HG03354 (cell line): Measurements from ENCODE around the gene TMEM150A.
A peak's percentile ranks its signal among the peaks of the same experiment; 100 is the strongest.
"Not testable (repeated sequence)": the region's sequence is repeated elsewhere in the genome, so short reads cannot be mapped to it uniquely, and the experiment has no call there.

Source experiments
- ATAC-seq: cut with Tn5 transposase; IDR thresholded peaks from one replicate; pipeline ENCODE4 v1.9.1; 2021; ENCODE audit warnings: mild to moderate bottlenecking; ENCODE audit not compliant: unreplicated experiment, poor library complexity, severe bottlenecking

The TMEM150A gene

GRCh38 chr2:85595301-85596025 is 7.0 kb downstream of the TMEM150A start, which contains the start of gene RNF181:
Gene RNF181 (plus strand): TSS chr2:85595745. CDS start chr2:85595764, 19 bp downstream.
- ATAC-seq, result peak; percentile 99

DNA sequence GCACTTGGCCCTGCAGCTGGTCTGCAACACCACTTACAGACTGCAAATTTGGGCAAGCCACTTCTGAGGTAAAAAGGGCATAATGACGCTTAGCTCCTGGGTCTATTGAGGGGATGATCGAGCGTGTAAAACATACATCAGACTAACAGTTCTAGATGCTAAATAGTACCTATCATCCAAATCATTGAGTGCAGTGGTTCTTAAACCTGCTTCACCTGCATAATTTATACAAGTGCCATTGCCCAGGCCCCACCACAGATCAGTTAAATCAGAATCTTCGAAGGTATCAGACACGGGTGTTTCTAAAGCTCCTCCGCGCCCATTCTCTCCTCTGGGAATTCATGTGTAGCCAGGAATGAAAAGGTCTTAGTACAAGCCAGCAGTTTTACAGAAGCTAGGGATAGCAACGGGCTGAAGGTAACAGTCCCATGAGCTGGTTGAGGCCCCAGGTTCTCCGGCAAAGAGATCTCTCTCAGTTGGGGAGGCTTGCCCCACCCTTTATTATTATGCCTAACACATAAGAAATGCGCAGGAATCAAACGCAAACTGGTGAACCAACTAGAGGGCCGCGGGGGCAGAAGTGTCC is 7.7 kb downstream of the TMEM150A start:
- ATAC-seq, result peak; percentile 0

- no peak for ATAC-seq
Measured at GRCh38 chr2:85593023-85593422, 9.5 kb downstream of the TMEM150A start.

GRCh38 chr2:85592299-85592698 is 10.2 kb downstream of the TMEM150A start:
- not testable (repeated sequence) for ATAC-seq

DNA sequence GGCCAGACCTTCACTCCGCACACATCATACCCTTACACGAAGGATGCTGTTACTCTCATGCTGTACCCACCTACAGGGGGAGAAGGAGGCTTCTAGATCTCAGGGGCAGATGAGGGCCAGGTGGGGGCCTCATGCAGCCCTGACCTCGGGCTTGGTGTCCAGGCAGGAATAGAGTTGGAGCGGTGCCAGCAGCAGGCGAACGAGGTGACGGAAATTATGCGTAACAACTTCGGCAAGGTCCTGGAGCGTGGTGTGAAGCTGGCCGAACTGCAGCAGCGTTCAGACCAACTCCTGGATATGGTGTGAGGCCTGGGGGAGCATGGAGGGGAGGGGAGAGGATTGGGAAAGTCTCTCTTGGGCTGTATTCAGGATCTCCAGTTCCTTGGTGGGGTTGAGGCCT is 10.9 kb downstream of the TMEM150A start:
- no peak for ATAC-seq

DNA sequence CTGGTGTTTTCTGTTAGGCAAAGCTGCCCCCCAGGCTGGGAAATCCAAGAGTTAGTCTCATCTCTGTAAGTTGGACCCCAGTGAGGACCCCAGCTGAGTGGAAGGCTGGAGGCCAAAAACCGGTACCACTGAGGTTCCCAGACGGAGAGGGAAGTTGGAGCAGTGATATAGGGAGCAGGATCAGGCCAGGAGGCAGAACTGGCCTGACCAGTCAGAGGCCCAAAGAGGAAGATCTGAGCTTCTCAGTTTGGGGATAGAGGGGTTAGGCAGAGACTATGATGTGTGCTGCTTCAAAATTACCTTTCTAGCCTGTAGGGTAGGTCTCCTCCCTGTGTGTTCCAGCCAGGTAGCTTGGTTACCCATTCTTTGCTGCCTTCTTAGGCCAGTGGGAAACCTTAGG is 11.5 kb downstream of the TMEM150A start:
- no peak for ATAC-seq

DNA sequence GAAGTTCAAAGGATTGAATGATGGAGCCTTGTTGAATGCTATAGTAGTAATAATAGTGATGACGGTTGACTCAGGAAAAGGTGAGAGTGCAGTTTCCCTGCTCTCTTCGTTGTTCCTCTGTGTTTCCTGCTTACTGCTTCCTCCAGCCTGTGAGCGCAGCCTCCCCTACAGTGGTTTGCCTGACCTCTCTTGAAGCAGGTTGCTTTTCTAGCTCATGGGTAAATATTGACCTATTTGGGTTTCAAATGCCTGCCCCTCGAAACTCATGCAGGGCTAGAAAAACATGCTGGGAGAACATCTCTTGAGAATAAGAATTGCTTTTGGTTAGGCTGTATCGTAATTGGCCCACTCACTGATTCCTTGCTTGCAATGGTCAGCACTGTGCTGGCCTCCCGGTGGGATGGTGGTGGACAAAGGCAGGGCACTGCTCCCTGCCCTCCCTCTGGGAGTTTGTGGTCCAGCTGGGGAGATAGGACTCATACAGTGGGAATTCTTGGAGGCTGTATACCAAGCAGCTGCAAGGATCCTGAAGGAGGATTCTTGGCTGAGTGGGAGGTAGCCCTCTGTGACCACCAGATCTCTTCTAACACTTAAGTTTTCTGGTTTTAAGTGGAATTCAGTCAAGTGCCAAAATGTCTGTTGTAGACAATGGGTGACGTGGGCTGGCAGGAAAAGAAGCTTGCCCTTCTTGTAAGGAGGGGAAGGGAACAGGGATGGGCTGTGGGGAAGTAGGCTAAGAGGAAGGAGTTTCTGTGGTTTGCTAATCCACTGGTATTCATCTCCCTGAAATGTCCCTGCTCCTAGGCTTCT is 12.3 kb downstream of the TMEM150A start:
- no peak for ATAC-seq

DNA sequence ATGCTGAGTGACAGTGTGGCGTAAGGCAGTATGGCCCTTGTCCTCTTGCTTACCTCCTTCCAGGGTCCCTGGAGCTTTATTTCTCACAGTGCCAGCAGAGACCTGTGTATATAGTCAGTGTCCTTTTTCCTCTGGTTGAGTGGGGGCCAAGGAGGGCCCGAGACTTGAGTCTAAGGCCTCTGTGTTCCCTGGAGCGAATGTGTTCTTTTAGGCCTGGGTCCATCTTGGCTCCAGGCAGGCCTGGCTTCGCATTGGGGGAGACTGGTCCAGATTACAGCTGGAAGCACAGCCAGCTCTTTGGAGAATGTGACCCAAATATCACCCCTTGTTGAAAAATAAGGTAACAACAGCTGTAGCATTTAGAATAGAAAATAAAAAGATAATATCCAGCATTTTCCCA is 13.3 kb downstream of the TMEM150A start:
- ATAC-seq, result no peak

DNA sequence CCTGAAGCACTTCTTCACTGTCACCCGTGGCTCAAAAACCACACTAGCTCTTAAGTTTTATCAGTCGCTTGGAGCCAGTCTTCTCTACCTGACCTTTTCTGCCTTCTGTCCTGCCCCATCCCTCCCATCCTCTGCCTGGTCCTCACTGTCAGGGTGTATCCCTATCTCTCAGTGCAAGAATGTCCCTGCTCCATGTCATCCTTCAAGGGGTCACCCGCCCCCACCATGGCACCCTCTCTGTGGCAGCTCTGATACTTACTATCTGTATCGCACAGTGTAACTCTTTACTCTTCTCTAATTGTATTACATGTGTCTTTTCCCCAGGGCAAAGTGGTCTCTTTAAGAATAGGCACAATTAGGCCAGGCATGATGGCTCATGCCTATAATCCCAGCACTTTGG is 13.9 kb downstream of the TMEM150A start:
- ATAC-seq, result no peak

DNA sequence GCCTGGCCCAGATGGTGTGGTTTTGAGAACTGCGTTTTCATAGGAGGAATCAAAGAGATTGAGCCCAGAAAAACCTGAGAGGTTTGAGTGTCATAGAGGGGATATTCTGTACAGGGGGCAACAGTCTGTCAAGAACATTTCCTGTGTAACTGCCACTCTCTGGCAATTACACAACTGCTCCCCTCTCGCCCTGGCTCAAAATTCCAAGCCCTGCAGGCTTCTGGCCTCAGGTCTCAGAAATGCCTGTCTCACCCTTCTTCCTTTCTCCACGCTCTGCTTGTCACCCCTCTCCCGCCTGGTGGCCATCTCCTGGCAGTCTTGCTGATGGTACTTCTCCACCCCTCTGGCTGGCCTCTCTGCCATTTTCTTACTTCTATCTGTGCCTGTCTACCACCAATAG is 14.3 kb downstream of the TMEM150A start:
- no peak for ATAC-seq

GRCh38 chr2:85585781-85586105 is 16.8 kb downstream of the TMEM150A start:
- no peak for ATAC-seq

DNA sequence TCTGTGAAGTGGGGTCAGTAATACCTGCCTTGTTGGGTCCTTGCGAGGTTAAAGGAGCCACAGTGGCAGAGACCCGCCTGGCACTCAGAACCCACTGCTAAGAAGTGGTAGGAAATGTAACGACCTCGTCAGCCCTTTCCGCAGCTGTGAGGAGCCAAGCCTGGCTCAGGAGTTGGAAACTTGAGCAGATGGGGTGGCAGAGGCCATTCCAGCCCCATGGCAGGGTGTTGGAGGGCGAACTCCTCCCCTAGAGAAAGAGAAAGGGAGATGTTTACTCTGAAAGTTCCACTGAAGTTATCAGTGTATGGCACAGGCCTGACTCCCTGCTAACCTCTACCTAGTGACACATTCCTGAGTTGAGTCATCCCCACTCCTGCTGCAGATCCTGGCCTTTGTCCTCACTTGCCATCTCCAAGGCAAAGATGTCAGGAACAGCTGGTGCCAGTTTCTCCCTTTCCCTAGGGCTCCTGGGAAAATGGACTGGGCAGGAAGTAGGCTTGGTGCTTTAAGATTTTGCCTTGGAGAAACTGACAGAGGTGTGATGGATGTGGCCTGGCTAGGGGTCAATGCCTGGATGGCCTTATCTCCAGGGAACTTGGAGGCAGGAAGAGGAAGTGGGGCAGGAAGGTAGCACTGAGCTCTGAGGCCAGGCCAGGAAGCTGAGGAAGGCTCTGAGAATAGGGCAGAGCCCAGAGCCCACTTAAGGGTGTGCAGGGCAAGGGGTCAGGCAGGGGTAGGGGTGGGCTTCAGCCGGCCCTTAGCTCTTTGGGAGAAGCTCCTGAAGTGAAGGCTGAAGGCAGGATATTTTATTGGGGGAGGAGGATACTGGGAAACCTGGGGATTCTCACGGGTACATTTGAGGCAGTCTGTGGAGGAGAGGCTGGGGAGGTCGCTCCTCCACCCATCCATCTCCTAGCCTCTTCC is 17.4 kb downstream of the TMEM150A start:
- peak; percentile 46 for ATAC-seq

- ATAC-seq, result peak; percentile 34
Measured at GRCh38 chr2:85584354-85584856, 18.1 kb downstream of the TMEM150A start, which contains the start of gene VAMP5. Gene VAMP5 (plus strand): TSS chr2:85584431. CDS start chr2:85584491, 60 bp downstream.

DNA sequence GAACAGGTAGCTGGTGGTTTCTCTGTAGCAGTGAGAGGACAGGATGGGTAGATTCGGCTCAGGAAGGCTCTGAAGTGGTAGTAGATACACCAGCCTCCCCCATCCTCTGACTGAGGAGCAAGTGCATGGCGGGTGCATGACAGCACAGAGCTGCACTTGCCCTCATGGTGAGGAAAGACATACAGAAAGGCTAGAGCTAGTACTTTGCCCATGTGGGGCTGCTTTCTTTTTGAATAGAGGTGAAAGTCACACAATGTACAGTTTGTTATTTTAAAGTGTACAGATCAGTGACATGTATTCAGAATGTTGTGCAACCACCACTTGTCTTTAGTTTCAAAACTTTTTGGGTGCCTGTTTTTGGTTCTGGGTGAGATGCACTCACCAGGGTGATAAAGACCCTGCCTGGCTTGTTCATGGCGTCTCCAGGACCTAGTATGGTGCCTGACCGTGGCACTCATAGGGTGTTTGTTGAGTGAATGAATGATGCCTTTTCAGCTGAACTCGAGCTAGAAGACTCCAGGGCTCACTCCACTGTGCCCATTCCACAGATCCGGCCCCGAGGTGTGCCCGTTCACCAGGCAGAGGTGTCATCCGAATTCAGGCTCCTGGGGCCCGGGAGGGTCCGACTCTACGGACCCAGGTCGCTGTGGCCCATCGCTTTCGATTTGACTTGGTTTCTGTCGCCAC is 18.7 kb downstream of the TMEM150A start:
- peak; percentile 68 for ATAC-seq

GRCh38 chr2:85582492-85582891 is 20.0 kb downstream of the TMEM150A start:
- no peak for ATAC-seq

- ATAC-seq, result no peak
Measured at GRCh38 chr2:85580206-85580605, 22.3 kb downstream of the TMEM150A start.

DNA sequence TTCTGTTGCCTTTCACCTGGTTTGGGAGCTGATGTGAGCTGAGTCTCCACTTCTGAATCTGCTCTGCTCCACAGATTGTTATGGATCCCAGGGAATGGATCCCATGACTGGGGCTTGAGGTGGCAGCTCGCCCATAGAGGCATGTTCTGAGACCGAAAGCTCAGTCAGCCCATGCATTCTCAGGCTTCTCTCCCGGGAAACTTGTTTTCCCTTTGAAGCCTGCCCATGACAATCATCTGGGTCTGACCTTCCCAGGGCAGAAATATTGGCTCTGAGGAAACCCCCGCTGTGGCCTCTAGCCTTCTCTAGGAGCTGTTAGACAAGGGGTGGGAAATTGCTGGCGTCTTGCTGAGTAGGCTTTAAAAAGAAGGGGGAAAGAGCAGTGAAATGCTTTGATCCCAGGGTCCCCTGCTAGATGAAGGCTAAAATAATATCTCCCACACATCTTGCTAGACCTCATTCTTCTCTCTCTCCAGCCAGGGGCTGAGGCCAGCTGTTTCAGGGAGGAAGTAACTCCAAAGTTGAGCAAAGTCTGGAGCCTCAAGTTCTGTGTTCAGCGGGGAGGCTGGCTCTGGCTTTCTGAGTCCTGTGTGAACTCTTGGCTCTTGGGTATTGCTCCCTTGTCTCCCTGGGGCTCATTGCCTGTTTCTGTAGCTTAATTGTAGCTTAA is 23.1 kb downstream of the TMEM150A start:
- ATAC-seq, result no peak
